ENCODE data around the gene RNPEP.

DNA sequence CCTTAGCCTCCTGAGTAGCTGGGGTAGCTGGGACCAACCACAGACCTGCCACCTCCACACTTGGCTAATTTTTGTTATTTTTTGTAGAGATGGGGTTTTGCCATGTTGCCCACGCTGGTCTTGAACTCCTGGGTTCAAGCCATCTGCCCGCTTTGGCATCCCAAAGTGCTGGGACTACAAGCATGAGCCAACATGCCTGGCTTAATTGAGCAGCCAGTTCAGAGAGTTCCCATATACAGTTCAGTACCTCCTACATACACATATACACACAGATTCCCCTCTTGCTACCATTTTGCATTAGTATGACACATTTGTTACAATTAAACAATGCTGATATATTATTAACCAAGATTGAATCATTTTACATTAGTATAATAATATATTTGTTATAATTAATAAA is 2.9 kb downstream of the RNPEP start:
- TF ChIP-seq, protein P1, sequence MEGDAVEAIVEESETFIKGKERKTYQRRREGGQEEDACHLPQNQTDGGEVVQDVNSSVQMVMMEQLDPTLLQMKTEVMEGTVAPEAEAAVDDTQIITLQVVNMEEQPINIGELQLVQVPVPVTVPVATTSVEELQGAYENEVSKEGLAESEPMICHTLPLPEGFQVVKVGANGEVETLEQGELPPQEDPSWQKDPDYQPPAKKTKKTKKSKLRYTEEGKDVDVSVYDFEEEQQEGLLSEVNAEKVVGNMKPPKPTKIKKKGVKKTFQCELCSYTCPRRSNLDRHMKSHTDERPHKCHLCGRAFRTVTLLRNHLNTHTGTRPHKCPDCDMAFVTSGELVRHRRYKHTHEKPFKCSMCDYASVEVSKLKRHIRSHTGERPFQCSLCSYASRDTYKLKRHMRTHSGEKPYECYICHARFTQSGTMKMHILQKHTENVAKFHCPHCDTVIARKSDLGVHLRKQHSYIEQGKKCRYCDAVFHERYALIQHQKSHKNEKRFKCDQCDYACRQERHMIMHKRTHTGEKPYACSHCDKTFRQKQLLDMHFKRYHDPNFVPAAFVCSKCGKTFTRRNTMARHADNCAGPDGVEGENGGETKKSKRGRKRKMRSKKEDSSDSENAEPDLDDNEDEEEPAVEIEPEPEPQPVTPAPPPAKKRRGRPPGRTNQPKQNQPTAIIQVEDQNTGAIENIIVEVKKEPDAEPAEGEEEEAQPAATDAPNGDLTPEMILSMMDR (IDR thresholded peaks at IDR 0.05) = no peak
- TF ChIP-seq POLR2A (IDR thresholded peaks at IDR 0.05) = no peak
